ENCODE data around the gene CH25H.

The CH25H gene

DNA sequence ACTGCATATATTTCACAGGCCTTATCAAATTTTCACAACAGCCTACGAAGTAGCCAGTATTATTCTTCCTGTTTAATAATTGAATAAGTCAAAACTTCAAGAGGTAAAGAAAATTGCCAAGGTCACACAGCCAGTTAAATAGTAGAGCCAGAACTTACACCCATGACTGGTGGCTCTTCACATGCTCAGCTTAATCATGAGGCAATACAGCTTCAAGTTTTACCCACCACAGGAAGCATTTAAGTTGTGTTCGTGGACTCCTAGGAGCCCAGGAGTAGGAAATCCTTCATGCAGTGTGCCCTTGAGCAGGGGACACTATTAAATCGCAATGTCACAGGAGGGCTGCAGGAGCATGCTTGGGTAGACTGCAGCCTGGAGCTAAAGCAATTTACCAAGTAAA, 33.4 kb upstream of the CH25H start:
- no peak for ATAC-seq
- H3K27ac Mint-ChIP-seq, result no peak overlapping the region
- no peak overlapping the region for H3K4me3 Mint-ChIP-seq
- H3K36me3 Mint-ChIP-seq, result peaks cover 45% of the 10 kb centered on the region
- H3K4me1 Mint-ChIP-seq, result peaks cover 43% of the 10 kb centered on the region
- H3K27me3 Mint-ChIP-seq, result no peaks in the 10 kb centered on the region
- H3K9me3 Mint-ChIP-seq, result no peaks in the 10 kb centered on the region

DNA sequence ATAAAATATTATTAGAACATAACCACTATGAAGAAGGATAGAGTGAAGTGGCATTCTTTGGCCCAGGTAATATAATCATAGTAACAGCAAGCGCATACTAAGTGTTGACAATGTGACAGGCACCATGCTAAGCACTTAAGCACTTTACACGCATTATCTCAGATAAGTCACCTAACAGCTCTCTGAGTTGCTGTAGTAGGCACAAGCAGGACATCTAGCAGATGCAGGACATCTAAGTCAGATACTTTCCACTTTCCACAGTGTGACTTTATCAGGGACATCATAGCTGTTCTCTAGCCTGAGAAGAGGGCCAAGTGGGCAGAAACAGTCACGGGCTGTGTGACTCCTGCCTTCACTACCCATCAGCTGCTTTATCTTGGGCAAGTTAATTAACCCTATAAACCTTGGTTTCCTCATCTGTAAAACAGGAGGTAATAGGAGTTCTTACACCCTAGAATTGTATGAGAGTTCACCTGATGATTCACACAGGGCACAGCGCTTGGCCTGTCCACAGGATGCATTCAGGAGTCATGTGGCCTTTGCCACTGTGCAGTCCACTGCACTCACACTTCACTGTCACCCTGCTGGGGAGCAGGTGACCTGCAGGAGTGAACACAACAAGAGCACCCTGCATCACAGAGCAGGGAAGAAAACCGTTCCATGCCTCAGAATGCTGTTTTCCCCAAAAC, 32.0 kb upstream of the CH25H start:
- H3K36me3 Mint-ChIP-seq, result peaks cover 57% of the 10 kb centered on the region
- no peak overlapping the region for H3K27ac Mint-ChIP-seq
- no peaks in the 10 kb centered on the region for H3K9me3 Mint-ChIP-seq
- no peak for ATAC-seq
- H3K27me3 Mint-ChIP-seq, result no peaks in the 10 kb centered on the region
- no peak overlapping the region for H3K4me3 Mint-ChIP-seq
- peaks cover 40% of the 10 kb centered on the region for H3K4me1 Mint-ChIP-seq

DNA sequence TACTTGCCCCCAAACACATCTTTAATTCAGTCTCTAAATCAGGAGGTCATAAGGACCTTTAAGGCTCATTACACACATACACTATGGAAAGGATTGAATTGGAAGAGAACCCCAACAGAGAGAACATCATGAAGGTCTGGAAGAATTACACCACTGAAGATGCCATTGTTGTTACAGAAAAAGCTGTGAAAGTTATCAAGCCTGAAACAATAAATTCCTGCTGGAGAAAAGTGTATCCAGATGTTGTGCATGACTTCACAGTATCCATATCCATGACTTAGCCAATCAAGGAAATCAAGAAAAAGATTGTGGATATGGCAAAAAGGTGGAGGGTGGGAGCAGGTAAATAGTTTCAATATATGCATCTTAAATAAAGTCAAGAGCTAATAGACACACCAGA, 30.7 kb upstream of the CH25H start:
- Mint-ChIP-seq H3K4me3 (no peak overlapping the region), H3K36me3 (peaks cover 63% of the 10 kb centered on the region), H3K9me3 (no peaks in the 10 kb centered on the region), H3K4me1 (peaks cover 28% of the 10 kb centered on the region), H3K27me3 (no peaks in the 10 kb centered on the region), H3K27ac (no peak overlapping the region)
- no peak for ATAC-seq

DNA sequence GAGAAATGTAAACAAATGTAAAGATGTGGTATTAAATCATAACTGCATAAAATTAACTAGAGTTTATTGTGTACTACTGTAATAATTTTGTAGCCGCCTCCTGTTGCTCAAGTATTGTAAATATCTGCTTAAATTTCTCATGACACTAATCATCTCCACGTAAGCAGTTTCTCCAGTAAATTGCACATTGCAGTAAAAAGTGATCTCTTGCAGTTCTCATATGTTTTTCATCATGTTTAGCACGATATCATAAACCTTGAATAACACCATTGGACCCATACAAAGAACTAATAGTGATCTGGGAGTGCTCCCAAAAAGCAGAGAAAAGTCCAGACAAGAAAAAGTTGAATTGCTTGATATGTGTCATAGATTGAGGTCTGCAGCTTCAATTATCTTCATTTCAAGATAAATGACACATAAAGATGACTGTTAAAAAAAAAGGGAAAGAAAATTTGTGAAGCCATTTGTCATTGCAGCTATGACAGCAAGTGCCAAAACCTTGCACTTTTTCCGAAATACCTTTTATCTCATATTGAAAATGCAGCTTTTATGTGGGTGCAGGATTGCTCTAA, 29.2 kb upstream of the CH25H start:
- Mint-ChIP-seq H3K27me3 (no peaks in the 10 kb centered on the region), H3K27ac (no peak overlapping the region), H3K4me1 (peaks cover 19% of the 10 kb centered on the region), H3K36me3 (peaks cover 72% of the 10 kb centered on the region), H3K4me3 (no peak overlapping the region), H3K9me3 (no peaks in the 10 kb centered on the region)
- ATAC-seq, result no peak

DNA sequence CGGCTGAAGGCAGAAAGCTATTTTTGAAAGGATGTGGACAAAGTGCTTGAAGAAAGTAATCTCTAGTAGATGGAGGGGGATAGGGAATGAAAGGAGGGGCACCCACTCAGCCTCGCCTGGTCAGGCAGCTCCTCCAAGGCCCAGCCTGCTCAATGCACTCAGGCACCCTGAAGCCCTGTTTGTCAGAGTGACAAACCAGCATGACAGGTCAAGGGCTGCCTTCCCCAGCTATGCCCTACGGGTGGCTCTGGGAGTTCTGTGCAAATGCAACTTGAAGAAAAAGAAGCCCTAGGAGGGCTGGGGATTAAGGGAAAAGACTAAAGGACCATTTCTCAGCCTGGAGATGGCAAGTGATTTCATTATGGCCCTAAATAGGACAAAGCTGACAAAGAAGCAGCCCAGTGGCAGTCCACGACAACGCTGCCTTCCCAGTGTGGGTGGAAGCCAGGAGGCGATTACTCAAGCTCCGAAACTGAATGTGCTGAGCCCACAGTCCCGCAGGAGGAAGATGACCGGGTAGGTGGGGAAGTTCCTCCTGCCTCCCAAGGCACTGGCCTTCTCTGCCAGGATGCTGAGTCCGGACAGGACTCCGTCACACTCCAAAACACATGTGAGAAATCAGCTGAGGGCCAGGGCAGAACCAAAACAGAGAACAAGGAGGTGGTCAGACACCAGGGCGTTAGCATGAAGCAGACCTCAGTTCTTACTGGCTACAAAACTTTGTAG, 28.1 kb upstream of the CH25H start:
- H3K36me3 Mint-ChIP-seq, result peaks cover 62% of the 10 kb centered on the region
- ATAC-seq, result no peak
- H3K4me3 Mint-ChIP-seq, result no peak overlapping the region
- no peaks in the 10 kb centered on the region for H3K27me3 Mint-ChIP-seq
- no peaks in the 10 kb centered on the region for H3K9me3 Mint-ChIP-seq
- no peak overlapping the region for H3K27ac Mint-ChIP-seq
- peaks cover 11% of the 10 kb centered on the region for H3K4me1 Mint-ChIP-seq

DNA sequence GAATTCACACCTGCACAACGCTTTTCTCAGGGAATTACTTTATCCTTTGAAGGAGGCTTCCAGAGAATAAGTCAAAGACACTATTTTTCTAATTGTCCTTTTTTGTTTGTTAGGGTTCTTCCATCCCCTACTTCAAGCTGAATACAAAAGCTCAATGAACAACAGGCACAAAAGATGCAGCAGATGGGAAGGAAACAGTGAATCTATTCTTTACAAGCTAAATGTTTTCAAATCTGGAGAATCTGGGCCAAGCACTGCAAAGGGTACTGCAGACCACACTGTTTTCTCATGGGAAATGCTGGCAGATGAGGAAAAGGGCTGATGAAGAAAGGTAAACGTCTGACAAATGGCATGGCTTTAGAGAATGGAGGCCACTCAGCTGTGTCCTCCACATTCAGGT, 25.9 kb upstream of the CH25H start:
- no peak for ATAC-seq
- Mint-ChIP-seq H3K36me3 (peaks cover 47% of the 10 kb centered on the region), H3K9me3 (no peaks in the 10 kb centered on the region), H3K4me1 (peaks cover 3% of the 10 kb centered on the region), H3K27me3 (no peaks in the 10 kb centered on the region), H3K27ac (no peak overlapping the region), H3K4me3 (no peak overlapping the region)

DNA sequence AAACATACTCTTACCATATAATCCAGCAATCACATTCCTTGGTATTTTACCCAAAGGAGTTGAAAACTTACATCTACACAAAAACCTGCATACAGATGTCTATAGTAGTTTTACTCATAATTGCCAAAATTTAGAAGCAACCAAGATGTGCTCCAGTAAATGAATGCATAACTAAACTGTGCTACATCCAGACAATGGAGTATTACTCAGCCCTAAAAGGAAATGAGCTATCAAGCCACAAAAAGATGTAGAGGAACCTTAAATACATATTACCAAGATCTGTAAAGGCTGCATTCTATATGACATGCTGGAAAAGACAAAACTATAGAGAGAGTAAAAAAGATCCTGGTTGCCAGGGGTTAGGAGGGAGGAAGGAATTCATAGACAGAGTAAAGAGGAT, 21.8 kb upstream of the CH25H start:
- Mint-ChIP-seq H3K4me3 (no peak overlapping the region), H3K36me3 (peaks cover 58% of the 10 kb centered on the region), H3K27me3 (no peaks in the 10 kb centered on the region), H3K9me3 (peaks cover 4% of the 10 kb centered on the region), H3K27ac (no peak overlapping the region), H3K4me1 (peaks cover 9% of the 10 kb centered on the region)
- no peak for ATAC-seq

DNA sequence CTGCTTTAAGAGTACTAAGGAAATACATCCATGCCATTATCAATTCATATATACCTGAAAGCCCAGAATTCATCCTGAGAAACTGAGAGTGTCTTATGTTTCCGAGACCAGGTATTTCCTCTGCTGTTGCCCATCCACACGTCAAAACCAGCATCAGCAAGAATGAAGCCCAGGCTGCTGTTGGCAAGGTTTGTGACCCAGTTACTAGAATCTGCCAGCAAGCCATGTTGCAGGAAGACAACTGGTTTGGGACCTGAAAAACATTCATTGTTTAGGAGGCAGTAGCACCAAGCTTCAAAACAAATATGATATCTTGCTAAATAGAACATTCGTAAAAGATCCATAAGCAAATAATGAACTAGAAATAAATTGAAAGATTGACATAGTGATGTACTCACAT, 21.0 kb upstream of the CH25H start:
- peaks cover 52% of the 10 kb centered on the region for H3K36me3 Mint-ChIP-seq
- H3K27ac Mint-ChIP-seq, result no peak overlapping the region
- ATAC-seq, result no peak
- no peaks in the 10 kb centered on the region for H3K27me3 Mint-ChIP-seq
- no peak overlapping the region for H3K4me3 Mint-ChIP-seq
- H3K4me1 Mint-ChIP-seq, result peaks cover 9% of the 10 kb centered on the region
- peaks cover 4% of the 10 kb centered on the region for H3K9me3 Mint-ChIP-seq

DNA sequence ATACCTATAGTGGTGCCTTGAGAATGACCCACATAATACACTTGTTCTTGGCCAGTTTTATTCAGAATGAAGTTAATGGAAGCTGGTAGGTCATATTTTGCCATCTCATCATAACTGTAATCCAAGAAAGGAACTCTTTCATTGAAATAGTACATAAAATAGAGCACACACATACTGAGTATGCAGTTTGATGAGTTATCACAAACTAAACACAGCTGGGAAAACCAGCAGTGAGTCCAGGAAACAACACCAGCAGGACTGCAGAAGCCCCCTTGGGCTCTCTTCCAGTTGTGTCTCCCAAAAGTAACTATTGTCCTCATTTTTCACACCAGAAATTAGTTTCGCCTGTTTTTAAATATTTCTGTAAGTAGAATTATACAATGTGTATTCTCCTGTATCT, 19.8 kb upstream of the CH25H start:
- no peak overlapping the region for H3K27ac Mint-ChIP-seq
- no peak for ATAC-seq
- peaks cover 9% of the 10 kb centered on the region for H3K4me1 Mint-ChIP-seq
- no peaks in the 10 kb centered on the region for H3K27me3 Mint-ChIP-seq
- peaks cover 4% of the 10 kb centered on the region for H3K9me3 Mint-ChIP-seq
- H3K4me3 Mint-ChIP-seq, result no peak overlapping the region
- peaks cover 51% of the 10 kb centered on the region for H3K36me3 Mint-ChIP-seq

DNA sequence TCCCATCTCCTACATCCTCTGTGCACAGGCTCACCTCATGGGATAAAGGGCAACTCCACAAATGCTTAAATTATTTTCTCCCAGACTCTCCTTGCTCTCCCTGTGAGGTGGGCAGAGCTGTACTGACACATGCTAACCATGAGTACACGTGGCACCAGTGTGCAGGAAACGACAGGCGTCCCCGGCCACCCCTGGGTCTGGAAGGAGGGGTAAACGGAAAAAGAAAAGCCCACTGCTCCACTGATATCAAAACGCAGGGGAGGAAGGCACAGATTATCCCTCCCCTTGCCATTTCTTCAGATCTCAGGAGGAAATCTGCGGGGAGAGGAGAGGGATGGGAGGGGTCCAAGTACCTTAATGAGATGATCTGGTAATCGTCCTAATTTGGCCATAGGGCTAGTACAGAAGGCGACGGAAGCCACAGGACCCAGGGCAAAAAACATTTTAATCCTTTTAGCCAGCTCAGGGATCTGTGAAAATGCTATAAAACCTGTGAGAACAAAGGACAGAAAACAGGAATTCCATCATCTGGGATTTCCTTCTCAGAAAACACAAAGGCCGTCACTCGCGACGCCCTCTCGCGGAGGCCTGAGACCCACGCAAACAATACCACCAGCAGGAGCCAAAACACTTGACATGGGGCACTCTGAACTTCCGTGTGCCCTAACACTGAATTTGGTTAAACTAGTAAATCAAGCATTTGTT, 17.8 kb upstream of the CH25H start:
- Mint-ChIP-seq H3K27ac (no peak overlapping the region), H3K36me3 (peaks cover 54% of the 10 kb centered on the region), H3K27me3 (no peaks in the 10 kb centered on the region), H3K9me3 (peaks cover 4% of the 10 kb centered on the region), H3K4me3 (no peak overlapping the region), H3K4me1 (peaks cover 9% of the 10 kb centered on the region)
- ATAC-seq, result no peak

DNA sequence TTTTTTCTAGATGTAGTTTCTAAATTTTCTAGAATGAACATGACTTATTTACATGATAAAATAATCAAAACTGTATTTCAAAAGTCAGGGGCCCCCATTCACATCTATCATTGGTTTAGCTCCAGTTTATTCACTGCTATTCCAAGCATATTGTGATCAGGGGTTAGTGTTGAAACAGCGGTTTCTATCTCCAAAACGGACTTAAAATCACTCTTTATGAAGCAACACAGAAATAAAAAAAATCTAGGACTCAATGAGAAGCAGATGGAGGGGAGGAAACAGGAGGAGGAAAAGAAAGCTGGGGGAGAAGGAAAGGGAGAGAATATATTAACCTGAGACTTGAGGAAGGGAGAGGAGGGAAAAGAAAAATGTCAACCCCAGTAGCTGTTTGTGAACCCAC, 14.8 kb upstream of the CH25H start:
- no peak overlapping the region for H3K27ac Mint-ChIP-seq
- H3K4me3 Mint-ChIP-seq, result no peak overlapping the region
- no peaks in the 10 kb centered on the region for H3K27me3 Mint-ChIP-seq
- peaks cover 39% of the 10 kb centered on the region for H3K36me3 Mint-ChIP-seq
- peaks cover 4% of the 10 kb centered on the region for H3K9me3 Mint-ChIP-seq
- ATAC-seq, result no peak
- peaks cover 14% of the 10 kb centered on the region for H3K4me1 Mint-ChIP-seq

DNA sequence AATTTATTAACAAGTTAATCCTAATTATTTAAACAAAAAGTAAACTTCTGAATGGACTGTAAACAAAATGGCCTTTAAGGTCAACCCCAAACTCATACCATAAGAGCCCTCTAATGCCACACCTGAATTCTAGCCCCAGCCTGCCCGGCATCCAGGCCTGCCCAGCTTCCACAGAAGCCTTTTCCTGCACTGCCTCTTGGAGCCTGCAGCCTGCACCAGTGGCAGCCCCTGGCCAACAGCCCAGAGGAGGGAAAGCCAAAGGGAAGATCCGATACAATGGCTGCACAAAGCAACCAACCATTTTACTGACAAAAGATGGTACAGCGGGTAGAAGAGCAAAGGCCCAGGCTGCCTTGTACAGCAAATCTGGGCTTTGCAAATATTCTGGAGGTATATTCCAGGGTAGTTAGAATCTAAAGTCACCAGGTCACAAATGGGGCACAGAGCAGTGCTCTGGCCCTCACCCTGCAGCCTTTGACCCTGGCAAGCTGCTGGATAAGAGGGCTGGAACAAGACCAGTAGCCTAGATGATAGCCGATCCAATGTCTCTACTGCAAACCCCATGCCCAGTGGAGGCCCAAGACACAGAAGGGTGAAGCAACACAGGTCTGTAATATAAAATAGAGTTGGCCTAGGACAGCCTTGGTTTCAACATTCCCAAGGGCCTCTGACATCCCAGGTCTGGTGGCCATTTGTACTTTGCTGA, 12.5 kb upstream of the CH25H start:
- no peak for ATAC-seq
- Mint-ChIP-seq H3K9me3 (no peaks in the 10 kb centered on the region), H3K36me3 (peaks cover 18% of the 10 kb centered on the region), H3K4me3 (no peak overlapping the region), H3K4me1 (peaks cover 7% of the 10 kb centered on the region), H3K27ac (no peak overlapping the region), H3K27me3 (no peaks in the 10 kb centered on the region)

DNA sequence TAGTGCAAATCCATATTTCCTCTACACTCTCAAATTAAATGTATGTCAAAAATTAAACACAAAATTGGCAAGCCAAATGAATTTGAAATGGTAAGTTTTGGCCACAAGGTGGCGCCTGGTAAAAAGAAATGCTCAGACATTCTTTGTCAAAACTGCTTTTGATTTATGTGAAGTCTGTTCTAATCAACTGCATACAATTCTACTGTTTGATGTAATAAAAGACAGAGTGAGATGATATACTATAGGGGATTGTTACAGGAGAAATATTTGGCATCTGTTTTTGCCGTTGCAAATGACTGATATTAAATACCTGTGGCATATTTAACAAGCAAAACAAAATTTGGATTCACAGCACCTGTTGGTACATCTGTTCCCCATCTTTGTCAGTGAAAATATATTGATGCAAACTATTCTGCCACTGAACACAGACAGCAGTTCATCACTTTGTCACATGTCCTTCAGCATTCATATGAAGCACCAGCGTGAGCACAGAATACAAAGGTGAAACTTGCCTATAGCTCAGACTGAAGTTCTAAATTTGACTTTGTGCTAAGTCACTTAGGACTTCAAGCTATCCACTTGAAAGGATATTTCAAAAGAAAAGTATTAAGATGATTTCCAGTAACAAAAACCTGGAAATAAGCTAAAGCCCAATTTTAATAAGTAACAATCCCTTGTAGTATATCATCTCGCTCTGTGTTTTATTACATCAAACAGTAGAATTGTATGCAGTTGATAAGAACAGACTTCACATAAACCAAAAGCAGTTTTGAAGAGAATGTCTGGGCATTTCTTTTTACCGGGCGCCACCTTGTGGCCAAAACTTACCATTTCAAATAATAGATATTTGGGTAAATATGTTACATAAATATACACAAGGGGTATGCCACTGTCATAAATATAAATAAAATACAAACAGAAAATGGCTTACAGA, 10.2 kb upstream of the CH25H start:
- Mint-ChIP-seq H3K4me1 (peaks cover 7% of the 10 kb centered on the region), H3K27me3 (no peaks in the 10 kb centered on the region), H3K36me3 (peaks cover 12% of the 10 kb centered on the region), H3K4me3 (no peak overlapping the region), H3K9me3 (no peaks in the 10 kb centered on the region), H3K27ac (no peak overlapping the region)
- ATAC-seq, result peak; percentile 34

DNA sequence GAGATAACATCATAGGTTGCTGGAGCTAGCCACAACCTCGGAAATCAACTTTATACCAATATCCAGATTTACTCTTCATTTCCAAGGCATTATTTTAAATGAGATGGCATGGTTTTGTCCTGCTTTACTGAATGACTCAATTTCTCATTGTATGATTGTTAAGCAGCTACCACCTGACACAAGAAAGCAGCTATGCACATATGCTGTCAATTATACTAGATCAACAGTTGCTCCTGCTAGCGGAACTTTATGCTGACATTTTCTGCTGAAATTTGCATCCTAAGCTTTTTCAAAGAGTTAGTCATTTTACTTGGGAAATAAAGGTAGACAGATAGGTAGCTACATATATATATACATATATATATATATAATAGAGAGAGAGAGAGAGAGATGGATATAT, 8.9 kb upstream of the CH25H start:
- Mint-ChIP-seq H3K9me3 (no peaks in the 10 kb centered on the region), H3K4me3 (no peak overlapping the region), H3K4me1 (peaks cover 7% of the 10 kb centered on the region), H3K36me3 (peaks cover 5% of the 10 kb centered on the region), H3K27me3 (peaks cover 8% of the 10 kb centered on the region), H3K27ac (no peak overlapping the region)
- no peak for ATAC-seq
